Measurements from ENCODE around the gene PDE8B.

Gene PDE8B

GRCh38 chr5:77194762-77195161 lies 15.7 kb upstream of the PDE8B start:
- no peak for DNase-seq

DNA sequence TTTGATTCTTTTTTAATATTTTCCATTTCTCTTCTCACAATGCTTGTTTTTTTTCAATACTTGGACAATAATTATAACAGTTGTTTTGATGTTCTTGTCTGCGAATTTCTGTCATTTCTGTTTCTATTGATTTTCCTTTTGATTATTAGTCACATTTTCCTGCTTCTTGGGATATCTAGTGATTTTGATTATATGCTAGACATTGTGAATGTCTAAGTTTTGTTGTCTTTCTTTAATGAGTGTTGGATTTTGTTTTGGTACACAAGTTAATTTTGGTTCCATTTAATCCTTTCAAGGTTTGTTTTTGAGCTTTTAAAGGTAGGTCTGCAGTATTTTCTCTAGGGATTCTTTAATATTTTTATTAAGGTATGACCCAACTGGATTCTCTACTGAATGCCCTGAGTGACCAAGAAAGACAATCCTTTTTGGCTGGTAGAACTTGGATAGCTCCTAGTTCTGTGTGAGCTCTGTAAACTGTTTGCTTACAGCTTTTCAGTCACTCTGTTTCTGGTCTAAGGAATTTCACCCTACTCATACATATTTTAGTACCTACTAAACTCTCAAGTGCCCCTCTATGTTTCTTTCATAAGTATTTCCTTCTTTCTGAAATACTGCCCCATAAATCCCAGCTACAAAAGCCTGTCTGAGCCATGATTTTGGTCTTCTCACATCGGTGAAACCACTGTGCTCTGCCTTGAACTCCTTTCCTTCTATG lies 12.5 kb upstream of the PDE8B start:
- DNase-seq = no peak

- DNase-seq = no peak
Observed at GRCh38 chr5:77200663-77201062, 9.8 kb upstream of the PDE8B start.

- no peak for DNase-seq
Observed at GRCh38 chr5:77202145-77202544, 8.3 kb upstream of the PDE8B start.

DNA sequence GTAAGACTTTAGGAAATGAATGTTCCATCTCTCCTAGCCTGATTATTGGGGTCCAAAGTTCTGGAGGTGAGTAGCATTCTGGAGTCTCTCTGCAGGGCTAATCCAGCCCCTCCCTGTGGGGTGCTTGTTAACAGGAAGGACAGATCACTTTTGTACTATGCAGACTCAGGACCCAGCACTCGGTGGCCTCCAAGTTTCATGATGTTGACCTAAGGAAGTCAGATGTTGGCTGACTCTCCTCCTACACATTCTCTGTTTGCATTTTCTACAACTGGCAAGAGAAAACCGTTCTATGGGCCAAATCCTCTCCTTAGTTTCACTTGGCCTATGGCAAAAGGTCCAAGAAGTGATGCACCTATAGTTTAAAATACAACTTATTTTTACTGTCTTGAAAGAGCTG lies 5.5 kb upstream of the PDE8B start:
- DNase-seq = no peak

DNA sequence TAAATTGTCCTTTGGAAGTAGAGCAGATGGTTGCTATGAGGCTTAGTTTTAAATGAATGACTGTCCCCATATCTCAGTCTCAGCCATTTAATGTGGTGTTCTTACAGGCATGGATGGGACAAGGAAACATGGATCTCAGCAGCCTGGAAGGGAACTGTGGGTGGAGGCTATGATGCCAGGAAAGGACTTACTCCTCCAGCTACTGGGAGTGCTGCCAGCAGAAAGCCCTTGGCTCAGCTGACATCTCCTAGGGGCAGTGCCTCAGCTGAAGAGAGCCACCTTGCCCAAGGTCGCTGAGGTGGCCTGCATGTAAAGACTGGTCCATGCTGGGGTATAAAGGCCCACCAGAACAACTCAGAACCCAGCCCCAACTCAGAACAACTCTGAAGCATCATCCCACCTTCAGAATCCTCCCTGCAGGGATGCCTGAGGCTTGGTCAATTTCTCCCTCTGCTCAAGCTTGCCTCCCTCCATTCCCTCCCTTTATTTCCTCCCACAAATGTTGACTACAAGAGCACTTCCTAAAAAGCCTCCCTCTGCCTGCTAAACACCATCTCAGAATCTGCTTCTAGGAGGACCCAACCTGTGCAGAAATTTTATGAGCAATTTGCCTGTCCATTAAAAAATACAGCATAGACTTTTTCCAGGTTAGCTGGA lies 1.8 kb upstream of the PDE8B start:
- DNase-seq = no peak

- no peak for DNase-seq
Observed at GRCh38 chr5:77209495-77210090, 887 bp upstream of the PDE8B start.

DNA sequence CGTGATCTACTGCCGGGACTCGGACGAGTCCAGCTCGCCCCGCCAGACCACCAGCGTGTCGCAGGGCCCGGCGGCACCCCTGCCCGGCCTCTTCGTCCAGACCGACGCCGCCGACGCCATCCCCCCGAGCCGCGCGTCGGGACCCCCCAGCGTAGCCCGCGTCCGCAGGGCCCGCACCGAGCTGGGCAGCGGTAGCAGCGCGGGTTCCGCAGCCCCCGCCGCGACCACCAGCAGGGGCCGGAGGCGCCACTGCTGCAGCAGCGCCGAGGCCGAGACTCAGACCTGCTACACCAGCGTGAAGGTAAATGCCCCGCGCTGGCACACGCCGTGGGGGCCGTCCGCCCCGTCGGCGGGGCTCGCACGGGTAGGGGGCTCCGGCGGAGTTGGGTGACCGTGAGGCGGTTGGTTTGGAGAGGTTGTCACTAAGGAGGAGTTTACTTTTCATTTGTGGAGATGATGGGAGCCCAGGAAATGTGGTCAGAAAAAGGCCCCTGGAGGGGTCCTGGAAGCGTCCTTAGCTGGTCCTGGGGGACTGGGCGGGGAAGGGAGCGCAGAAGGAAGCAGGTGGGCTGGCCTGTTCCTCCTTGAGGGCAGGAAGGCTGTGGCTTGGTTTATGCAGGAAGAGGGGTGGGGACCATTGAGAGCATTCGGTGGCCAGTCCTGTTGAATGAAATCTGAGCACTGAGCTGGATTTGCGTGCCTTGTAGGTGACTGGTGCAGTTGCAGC lies 647 bp downstream of the PDE8B start:
- no peak for DNase-seq

DNA sequence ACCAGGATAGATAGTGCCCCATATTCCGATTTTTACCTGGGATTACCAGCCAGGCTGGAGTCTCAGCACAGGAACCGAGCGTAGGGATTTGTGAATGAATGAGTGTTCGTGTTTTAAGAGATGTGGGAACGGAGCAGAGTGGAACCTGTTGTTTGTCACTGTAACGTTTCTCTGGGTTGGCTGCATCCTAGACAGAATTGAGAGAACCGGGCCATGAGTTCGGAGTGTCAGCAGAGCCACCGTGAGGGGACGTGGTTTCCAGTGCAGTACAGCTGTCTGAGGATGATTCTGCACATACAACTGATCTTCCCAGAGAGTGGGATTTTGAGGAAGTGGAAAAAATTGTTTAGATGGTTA lies 1.2 kb downstream of the PDE8B start:
- DNase-seq = no peak

DNA sequence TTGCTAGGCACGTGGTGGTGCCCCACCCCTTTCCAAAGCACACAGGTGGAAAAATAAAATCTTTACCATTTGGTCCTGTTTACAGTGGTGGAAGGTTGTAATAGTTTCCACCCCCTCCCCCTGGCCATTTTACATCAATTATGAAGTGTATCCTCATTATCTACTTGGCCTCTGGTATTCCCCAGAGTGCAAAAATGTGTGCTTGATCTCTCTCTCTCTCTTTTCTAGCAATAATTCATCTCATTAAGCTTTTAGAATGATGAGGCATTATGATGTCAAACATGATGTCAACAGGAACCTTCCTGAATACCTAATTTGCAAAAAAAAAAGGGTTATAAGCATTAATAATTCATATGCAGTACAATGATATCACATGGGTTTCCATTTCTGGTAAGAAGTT lies 3.1 kb downstream of the PDE8B start:
- DNase-seq = no peak

GRCh38 chr5:77214151-77214550 lies 3.7 kb downstream of the PDE8B start:
- no peak for DNase-seq

DNA sequence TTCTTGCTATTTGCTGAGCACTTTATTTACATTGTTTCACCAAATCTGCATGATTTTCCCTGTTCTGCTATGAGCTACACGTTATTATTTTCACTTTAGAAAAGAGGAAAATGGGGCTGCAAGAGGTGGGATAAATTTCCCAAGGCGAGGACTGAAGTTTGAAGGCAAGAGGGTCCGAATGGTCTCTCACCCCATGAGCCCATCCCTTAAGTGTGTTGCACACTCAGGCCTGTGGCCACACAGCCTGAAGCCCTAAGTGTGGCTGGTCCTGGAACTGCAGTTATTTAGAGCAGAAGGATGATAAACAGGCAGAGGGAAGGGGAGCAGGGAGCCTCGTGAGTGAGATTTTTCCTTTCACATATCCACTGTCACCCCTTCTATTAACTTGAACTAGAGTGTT lies 7.8 kb downstream of the PDE8B start:
- no peak for DNase-seq

GRCh38 chr5:77221115-77221514 lies 10.6 kb downstream of the PDE8B start:
- no peak for DNase-seq

GRCh38 chr5:77222722-77223121 lies 12.2 kb downstream of the PDE8B start:
- DNase-seq = no peak

DNA sequence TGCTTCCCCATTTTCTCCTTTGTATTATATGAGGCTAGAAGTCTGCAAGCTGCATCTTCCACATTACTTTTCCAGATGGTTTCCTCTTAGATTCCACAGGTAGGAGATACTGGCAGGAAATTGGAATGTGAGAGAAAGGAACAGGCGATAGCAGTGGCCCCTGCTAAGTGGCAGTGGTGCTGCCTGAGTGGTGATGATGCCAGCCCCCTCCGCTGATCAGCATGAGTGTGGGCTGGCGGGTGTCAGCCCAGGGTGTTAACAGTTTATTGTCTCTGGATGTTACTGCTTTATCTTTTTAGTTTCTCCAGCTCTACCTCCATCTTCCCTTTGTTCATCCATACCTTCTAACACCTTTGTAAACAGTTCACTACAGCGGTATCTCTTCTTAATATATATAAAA lies 13.2 kb downstream of the PDE8B start:
- DNase-seq = no peak

DNA sequence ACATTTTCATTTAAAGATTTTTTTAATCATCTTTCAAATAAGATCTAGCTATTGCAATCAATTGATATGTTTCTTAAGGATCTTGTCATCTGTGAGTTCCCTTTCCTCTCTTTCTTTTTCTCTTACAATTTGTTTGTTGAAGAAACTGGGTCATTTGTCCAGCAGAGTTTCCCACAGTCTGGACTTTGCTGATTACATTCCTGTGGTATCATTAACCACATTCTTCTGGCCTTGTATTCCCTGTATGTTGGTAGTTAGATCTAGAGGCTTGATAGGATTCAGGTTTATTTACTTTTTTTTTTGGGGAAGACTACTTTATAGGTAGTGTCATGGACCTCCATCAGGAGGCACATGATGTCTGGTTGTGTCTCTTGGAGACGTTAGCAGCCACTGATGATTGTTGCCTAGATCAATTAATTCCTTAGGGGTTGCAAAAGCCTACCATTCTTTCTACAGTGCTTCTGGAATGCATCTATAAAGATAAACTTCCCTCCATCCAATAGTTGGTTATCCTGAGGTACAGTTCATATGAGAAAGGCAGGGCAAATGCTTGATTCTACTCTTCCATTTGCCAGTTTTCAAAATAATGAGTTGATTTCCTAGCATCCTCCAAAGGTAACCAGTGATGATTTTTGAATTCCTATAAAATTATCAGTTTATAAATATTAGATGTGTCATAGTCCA lies 14.3 kb downstream of the PDE8B start:
- no peak for DNase-seq

- DNase-seq = no peak
Observed at GRCh38 chr5:77225531-77225930, 15.1 kb downstream of the PDE8B start.

GRCh38 chr5:77229887-77230286 lies 19.4 kb downstream of the PDE8B start:
- DNase-seq = no peak

GRCh38 chr5:77230727-77231470 lies 20.4 kb downstream of the PDE8B start:
- DNase-seq = no peak

GRCh38 chr5:77231471-77232138 lies 21.1 kb downstream of the PDE8B start:
- no peak for DNase-seq

DNA sequence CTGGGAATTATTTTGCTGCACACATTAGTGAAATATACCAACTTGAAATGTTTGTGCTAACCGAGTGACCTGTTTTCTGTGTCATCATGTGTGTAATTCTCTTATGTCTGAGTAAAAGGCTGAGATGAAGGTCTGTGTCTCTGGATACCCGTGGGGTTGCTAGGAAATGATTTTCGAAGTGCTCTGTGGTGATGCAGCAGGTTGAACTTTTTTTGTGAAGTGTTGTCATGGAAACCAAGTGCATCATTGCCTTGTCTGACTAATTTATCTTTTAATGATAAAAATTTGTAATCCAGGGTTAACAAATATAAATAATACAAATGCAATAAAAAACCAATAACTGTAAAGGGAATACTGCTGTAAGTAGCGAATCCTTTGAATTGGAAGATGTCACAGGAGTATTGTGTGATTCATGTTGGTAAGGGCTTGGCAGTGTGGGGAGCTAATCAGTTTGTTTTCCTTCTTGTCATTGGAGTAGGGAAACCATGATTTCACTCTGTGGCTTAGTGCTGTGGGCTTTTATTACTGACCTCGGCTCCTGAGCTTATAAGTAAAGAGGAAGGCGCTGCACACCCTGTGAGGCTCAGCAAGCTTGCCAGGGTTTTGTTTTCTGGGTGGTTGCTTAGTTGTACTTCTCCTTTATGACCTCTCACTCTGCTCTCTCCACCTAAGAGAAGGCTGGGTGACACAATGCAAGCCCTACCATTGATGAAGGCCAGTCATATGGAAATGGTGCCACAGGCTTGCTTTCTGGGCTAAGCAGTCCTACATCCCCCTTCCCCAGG lies 22.3 kb downstream of the PDE8B start:
- no peak for DNase-seq
